LNCAP (cell line): ENCODE measurements around the gene CDH4.

Experiments
- CTCF ChIP-seq: fragments of 450-650 bp; IDR thresholded peaks from 2 replicates; pipeline ENCODE4 v1.5.1; 2017; ENCODE audit warnings: mild to moderate bottlenecking

The CDH4 gene

GRCh38 chr20:61253640-61254511 lies 1.8 kb downstream of the CDH4 start:
- TF ChIP-seq CTCF = no peak

DNA sequence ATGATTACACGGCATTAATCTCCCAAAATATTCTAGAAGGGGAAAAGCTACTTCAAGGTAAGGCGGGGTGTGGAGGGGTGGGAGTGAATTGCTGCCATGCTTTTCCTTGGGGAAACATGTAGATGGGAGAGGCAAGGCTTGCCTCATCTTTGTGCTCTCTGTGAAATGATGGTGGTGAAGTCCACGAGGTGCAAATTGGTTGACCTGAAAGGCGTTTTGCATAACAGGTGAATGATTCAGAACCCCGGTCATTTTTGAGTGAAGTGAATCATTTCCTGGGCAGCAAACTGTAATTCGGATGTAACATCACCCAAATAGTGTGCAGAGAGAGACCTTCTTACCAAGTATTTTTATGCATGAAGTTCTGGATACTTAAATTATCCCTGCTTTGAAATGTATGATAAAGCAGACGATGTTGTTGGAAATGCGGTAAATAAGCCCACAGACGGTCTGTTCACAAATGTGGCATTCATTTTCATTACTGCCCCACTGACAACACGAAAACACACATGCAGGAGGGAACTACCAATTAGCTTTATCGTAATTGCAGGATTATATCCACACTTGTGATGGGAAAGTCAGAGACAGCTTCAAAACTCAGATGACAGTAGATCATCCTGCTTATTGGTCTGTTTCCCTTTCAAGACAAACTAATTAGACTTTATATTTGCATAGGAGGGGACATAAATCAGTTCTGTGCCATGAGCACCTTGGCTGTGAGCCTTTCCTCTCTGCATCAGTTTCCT lies 3.0 kb downstream of the CDH4 start:
- no peak for TF ChIP-seq CTCF

DNA sequence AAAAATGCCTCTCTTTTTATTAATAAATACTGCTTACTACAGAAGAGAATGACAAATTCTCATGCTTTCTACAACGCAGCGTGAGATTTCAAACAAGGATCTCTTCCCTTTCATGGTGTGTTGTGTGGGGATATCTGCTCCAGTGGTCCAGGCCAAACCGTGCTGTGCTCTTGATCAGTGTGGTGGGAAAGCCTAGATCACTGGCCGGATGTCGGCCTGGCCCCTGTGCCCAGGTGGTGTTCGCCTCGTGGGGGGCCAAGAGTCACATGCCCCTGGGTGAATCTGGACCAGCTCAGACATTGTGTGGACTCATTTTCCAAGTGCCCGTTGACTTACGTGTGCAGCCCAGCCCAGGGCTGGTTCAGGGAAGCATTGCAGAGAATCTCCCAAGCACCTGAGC lies 4.3 kb downstream of the CDH4 start:
- TF ChIP-seq CTCF = no peak

- TF ChIP-seq CTCF = no peak
These were observed 4.8 kb downstream of the CDH4 start for GRCh38 chr20:61256824-61257223.

DNA sequence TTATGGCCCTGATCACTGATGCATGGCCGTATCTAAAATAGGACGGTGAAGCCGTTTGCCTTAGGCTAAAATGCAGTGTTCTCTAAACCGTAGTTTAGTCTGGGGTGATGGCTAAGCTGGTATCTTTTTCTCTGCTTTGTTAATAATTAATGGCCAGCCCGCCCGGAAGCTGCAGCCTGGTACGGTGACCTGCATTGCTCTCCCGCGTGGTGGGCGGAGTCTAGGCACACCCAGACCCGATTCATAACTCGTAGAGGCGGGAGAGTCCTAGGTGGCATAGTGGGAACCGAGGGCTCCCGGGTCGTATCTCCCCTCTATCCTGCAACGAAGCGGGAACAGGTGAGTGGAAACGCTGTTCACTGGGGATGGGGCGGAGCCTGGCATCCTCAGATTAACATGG lies 5.5 kb downstream of the CDH4 start:
- TF ChIP-seq CTCF = no peak

DNA sequence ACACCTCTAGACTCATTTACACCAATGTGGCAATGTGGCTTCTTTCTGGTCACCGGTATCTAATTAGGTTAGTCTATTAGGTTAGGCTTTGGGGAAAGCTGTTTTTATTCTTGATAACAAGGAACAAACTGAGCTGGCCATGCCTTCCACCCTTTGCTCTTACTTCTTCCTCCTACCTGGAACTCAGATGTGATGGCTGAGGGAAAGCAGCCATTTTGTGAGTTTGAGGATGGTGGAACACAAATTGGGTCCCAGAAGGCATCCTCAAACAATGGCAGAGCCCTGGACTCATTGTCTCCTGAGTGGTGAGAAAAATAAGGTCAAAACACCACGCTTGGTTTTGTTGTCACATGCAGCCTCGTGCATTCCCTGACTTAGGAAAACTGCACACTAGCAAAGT lies 7.7 kb downstream of the CDH4 start:
- TF ChIP-seq CTCF = no peak

DNA sequence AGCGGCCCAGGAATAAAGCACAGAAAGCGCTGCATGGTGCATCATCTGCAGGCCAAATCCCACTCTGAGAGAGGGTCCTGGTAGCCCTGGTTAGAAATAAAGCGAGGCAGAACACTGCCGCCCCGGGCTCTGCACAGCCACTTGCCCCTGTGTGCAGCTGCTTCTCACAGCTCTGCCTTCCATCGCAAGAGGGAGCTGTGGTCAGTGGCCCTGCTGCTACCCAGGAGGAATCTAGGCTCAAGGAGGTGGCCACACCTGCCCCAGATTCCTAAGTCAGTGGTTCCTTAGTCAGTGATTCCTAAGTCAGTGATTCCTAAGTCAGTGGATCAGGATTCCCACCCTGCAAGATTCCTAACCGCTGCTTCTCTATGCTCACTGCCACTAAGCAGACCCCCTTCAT lies 8.8 kb downstream of the CDH4 start:
- TF ChIP-seq CTCF = no peak
